GM19043 (cell line): ENCODE measurements around the gene TMEM38B.
"Not testable (repeated sequence)": the region's sequence is repeated elsewhere in the genome, so short reads cannot be mapped to it uniquely, and the experiment has no call there.

ENCODE experiments used
- ATAC-seq: cut with Tn5 transposase; IDR thresholded peaks from one replicate; pipeline ENCODE4 v1.9.1; 2021; ENCODE audit warnings: low read depth; ENCODE audit not compliant: unreplicated experiment

The TMEM38B gene

DNA sequence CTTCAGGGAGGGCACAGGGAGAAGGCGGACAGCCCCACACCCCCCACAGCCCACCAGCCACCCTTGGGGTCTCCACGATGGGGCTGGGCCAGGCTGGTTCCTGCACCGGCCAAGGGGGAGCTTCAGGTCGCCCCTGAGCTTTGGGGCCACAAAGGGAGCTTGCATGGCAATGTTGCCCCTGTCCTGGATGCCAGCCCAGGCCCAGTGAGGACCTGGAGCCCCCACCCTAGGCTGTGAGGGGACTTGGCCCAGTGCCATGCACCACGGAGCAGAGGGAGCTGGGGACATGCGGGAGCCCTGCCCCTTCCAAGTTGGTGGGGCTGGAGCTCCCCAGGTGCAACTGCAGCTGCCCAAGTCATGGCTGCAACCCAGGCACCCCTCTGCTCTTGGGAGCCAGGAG lies 18.4 kb downstream of the TMEM38B start:
- ATAC-seq = no peak

GRCh38 chr9:105713260-105714019 lies 19.1 kb downstream of the TMEM38B start:
- no peak for ATAC-seq

GRCh38 chr9:105714020-105714331 lies 19.6 kb downstream of the TMEM38B start:
- no peak for ATAC-seq

DNA sequence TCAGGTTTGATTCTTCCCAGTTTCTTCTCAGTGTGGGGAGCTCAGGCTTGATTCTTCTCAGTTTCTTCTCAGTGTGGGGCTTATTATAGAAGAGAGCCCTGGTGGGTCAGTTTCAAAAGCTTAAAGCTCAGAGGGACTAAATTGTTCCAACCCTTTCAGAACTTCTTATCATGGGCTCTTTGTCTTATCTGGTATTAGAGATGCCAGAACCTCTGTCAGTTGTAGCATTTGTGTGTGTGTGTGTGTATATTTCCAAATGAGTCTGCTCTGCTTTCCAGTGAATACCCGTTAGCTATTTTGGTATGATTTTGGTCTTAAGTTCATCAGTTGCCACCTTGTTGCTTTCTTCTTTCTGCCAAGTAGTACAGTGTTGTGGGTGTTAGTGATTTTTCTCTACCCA lies 21.8 kb downstream of the TMEM38B start:
- ATAC-seq = no peak

GRCh38 chr9:105722099-105722498 lies 27.8 kb downstream of the TMEM38B start:
- ATAC-seq = no peak

DNA sequence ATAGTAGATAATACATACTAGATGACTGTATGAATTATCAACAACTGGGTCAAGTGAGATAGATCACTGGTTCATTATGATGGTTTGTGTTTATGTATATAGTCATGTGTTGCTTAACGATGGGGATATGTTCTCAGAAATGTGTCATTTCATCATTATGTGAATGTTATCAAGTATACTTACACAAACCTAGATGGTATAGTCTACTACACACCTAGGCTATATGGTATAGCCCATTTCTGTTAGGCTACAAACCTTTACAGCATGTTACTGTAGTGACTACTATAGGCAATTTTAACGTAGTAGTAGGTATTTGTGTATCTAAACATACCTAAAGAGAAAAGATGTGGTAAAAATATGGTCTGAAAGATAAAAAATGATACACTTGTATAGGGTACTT lies 31.0 kb downstream of the TMEM38B start:
- no peak for ATAC-seq

DNA sequence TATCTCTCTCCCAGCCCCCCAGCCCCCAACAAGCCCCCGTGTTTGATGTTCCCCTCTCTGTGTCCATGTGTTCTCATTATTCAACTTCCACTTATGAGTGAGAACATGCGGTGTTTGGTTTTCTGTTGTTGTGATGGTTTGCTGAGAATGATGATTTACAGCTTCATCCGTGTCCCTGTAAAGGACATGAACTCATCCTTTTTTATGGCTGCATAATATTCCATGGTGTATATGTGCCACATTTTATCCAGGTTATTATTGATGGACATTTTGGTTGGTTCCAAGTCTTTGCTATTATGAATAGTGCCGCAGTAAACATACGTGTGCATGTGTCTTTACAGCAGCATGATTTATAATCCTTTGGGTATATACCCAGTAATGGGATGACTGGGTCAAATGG lies 33.9 kb downstream of the TMEM38B start:
- not testable (repeated sequence) for ATAC-seq

- ATAC-seq = not testable (repeated sequence)
These were observed 37.1 kb downstream of the TMEM38B start for GRCh38 chr9:105731420-105731819.

GRCh38 chr9:105735366-105735765 lies 41.0 kb downstream of the TMEM38B start:
- no peak for ATAC-seq

- ATAC-seq = no peak
These were observed 42.9 kb downstream of the TMEM38B start for GRCh38 chr9:105737205-105737604.

- ATAC-seq = no peak
These were observed 47.7 kb downstream of the TMEM38B start for GRCh38 chr9:105742088-105742487.

DNA sequence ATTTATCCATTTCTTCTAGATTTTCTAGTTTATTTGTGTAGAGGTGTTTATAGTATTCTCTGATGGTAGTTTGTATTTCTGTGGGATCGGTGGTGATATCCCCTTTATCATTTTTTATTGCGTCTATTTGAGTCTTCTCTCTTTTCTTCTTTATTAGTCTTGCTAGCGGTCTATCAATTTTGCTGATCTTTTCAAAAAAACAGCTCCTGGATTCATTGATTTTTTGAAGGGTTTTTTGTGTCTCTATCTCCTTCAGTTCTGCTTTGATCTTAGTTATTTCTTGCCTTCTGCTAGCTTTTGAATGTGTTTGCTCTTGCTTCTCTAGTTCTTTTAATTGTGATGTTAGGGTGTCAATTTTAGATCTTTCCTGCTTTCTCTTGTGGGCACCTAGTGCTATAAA lies 53.0 kb downstream of the TMEM38B start:
- not testable (repeated sequence) for ATAC-seq

DNA sequence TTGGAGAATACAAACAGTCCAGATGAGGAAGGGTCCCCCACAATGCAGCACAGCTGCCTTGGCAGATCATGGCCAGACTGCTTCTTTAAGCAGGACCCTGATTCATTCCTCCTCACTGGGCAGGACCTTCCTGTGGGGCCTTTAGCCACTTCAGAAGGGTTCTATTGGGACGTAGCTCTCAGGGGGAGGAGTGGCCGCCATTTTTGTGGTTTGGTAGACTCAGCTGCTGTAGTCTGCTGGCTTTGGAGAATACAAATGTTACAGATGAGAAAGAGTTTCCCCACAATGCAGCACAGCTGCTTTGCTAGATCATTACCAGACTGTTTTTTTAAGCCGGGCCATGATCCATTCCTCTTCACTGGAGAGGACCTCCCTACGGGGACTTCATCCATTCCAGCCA lies 57.4 kb downstream of the TMEM38B start:
- ATAC-seq = no peak

GRCh38 chr9:105757496-105758251 lies 63.3 kb downstream of the TMEM38B start:
- ATAC-seq = no peak

DNA sequence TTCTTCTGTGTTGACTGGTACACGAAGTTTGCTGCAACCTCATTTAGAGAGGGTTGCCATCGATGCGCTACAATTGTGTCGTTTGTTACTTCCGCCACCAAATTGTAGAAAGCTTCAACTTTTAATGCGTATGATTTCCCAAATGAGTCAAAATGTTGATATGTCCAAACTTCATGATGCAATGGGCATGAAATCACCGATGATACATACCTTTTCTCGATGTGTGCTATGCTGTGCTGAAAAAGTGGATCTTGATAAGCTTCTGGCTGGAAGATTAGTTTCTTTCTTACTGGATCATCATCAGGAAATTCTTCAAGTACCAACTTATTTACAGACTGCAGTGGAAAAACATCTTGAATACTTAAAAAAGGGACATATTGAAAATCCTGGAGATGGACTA lies 65.7 kb downstream of the TMEM38B start:
- no peak for ATAC-seq

DNA sequence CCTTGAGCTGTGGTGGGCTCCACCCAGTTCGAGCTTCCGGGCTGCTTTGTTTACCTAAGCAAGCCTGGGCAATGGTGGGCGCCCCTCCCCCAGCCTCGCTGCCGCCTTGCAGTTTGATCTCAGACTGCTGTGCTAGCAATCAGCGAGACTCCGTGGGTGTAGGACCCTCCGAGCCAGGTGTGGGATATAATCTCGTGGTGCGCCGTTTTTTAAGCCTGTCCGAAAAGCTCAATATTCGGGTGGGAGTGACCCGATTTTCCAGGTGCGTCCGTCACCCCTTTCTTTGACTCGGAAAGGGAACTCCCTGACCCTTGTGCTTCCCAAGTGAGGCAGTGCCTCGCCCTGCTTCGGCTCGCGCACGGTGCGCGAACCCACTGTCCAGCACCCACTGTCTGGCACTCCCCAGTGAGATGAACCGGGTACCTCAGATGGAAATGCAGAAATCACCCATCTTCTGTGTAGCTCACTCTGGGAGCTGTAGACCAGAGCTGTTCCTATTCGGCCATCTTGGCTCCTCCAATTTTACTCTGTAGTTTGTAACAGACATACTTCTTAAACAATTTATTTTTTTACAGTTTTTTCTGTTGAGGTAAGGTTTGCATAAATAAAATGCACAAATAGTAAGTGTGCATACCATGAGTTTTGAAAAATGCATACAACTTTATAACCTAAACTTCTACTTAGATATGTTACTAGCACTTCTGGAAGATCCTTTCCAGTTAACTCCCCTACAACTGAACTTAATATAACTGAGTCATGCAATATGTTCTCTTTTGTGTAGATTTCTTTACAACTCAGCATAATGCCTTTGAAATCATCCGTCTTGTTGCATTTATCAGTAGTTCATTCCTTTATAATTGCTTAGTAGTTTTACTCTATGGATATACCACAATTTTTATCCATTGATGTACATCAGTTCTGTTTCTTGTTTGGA lies 88.5 kb downstream of the TMEM38B start:
- ATAC-seq = not testable (repeated sequence)

DNA sequence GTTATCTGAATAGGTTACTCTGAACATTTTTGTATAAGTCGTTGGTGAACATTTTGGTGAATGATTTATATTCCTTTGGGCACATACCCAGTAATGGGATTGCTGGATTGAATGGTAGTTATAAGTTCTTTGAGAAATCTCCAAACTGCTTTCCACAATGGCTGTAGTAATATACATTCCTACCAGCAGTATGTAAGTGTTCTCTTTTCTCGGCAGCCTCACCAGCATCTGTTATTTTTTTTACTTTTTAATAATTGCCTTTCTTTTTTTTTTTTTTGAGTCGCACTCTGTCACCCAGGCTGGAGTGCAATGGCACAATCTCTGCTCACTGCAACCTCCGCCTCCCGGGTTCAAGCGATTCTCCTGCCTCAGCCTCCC lies 89.1 kb downstream of the TMEM38B start:
- not testable (repeated sequence) for ATAC-seq

GRCh38 chr9:105786796-105787195 lies 92.5 kb downstream of the TMEM38B start:
- not testable (repeated sequence) for ATAC-seq

- ATAC-seq = no peak
These were observed 121.9 kb downstream of the TMEM38B start for GRCh38 chr9:105816202-105816744.

DNA sequence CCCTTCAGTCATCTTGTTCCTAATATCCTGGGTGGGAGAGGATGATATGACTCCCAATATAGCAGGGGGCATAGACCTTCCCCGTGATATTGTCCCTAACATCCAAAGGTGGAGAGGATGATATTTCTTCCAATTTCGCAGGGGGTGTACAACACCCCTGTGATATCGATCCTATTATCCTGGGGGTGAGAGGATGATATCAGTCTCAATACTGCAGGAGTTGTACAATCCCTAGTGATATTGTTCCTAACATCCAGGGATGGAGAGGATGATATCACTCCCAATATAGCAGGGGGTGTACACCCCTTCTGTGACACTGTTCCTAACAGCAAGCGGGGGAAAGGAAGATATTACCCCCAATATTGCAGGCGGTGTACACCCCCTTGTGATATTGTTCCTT lies 122.6 kb downstream of the TMEM38B start:
- ATAC-seq = no peak

GRCh38 chr9:105818903-105819302 lies 124.6 kb downstream of the TMEM38B start:
- ATAC-seq = no peak
